DOHH2 (cell line): ENCODE data around the gene FBXW12.

Experiments
- CTCF ChIP-seq: fragments of 200-600 bp; sonication (generic); IDR thresholded peaks from one replicate; pipeline ENCODE4 v1.5.1; 2014; ENCODE audit warnings: antibody characterized with exemption, mild to moderate bottlenecking, low read depth, low read length; ENCODE audit not compliant: poor library complexity, severe bottlenecking
- EZH2phosphoT487 ChIP-seq: fragments of 200-600 bp; sonication (generic); IDR thresholded peaks from 2 replicates; pipeline ENCODE4 v1.6.1; 2017; ENCODE audit warnings: borderline replicate concordance, mild to moderate bottlenecking, antibody characterized with exemption, low read length, moderate library complexity, mixed read lengths

- no peak for TF ChIP-seq CTCF
- no peak for TF ChIP-seq EZH2phosphoT487
Observed at GRCh38 chr3:48406443-48407431, 34.7 kb downstream of the FBXW12 start.
